HG03442 (cell line): ENCODE data around the gene GTPBP10.
"Not testable (repeated sequence)": the region's sequence is repeated elsewhere in the genome, so short reads cannot be mapped to it uniquely, and the experiment has no call there.

Experiments
- ATAC-seq: cut with Tn5 transposase; IDR thresholded peaks from one replicate; pipeline ENCODE4 v1.9.1; 2021; ENCODE audit warnings: mild to moderate bottlenecking, moderate library complexity; ENCODE audit not compliant: unreplicated experiment

The GTPBP10 gene

GRCh38 chr7:90346336-90347125, at the start of gene GTPBP10:
Gene GTPBP10, plus strand, starts transcription at chr7:90346716. Its CDS starts 26 bp downstream, at chr7:90346742.
- peak; percentile 92 for ATAC-seq

- ATAC-seq, result peak; percentile 94
Observed at GRCh38 chr7:90298145-90299038, 48.1 kb upstream of the GTPBP10 start.

GRCh38 chr7:90303241-90303640, 43.3 kb upstream of the GTPBP10 start:
- no peak for ATAC-seq

GRCh38 chr7:90309872-90310271, 36.6 kb upstream of the GTPBP10 start:
- ATAC-seq, result no peak

- ATAC-seq, result no peak
Observed at GRCh38 chr7:90311175-90311574, 35.3 kb upstream of the GTPBP10 start.

GRCh38 chr7:90312745-90313144, 33.8 kb upstream of the GTPBP10 start:
- no peak for ATAC-seq

GRCh38 chr7:90313907-90314306, 32.6 kb upstream of the GTPBP10 start:
- ATAC-seq, result no peak

- ATAC-seq, result no peak
Observed at GRCh38 chr7:90320014-90320413, 26.5 kb upstream of the GTPBP10 start.

GRCh38 chr7:90320418-90320800, 26.1 kb upstream of the GTPBP10 start:
- no peak for ATAC-seq

- ATAC-seq, result no peak
Observed at GRCh38 chr7:90320801-90321494, 25.6 kb upstream of the GTPBP10 start, which contains the start of gene FAM237B. Gene FAM237B, minus strand, starts transcription at chr7:90321304. Its CDS starts 1,556 bp downstream, at chr7:90319748.

GRCh38 chr7:90322837-90323236, 23.7 kb upstream of the GTPBP10 start:
- no peak for ATAC-seq

- ATAC-seq, result no peak
Observed at GRCh38 chr7:90326500-90326899, 20.0 kb upstream of the GTPBP10 start.

- ATAC-seq, result no peak
Observed at GRCh38 chr7:90334193-90334843, 12.2 kb upstream of the GTPBP10 start.

GRCh38 chr7:90334926-90335325, 11.6 kb upstream of the GTPBP10 start:
- ATAC-seq, result not testable (repeated sequence)

- ATAC-seq, result no peak
Observed at GRCh38 chr7:90337106-90337505, 9.4 kb upstream of the GTPBP10 start.

GRCh38 chr7:90345016-90345415, 1.5 kb upstream of the GTPBP10 start:
- no peak for ATAC-seq

- peak; percentile 12 for ATAC-seq
Observed at GRCh38 chr7:90345595-90346335, 751 bp upstream of the GTPBP10 start.

GRCh38 chr7:90347759-90348158, 1.2 kb downstream of the GTPBP10 start:
- ATAC-seq, result no peak

- ATAC-seq, result no peak
Observed at GRCh38 chr7:90349305-90349704, 2.8 kb downstream of the GTPBP10 start.

- ATAC-seq, result not testable (repeated sequence)
Observed at GRCh38 chr7:90350032-90350431, 3.5 kb downstream of the GTPBP10 start.
